GM10266 (cell line): ENCODE data around the gene SMIM29.
"Not testable (repeated sequence)": the region's sequence is repeated elsewhere in the genome, so short reads cannot be mapped to it uniquely, and the experiment has no call there.

Source experiments
- DNase-seq: peaks from one replicate; pipeline ENCODE4 v3.0.0; 2012; ENCODE audit errors: extremely low spot score
- CTCF ChIP-seq: IDR thresholded peaks from 2 replicates; pipeline ENCODE4 v1.5.1; 2012; ENCODE audit warnings: mild to moderate bottlenecking, low read depth; ENCODE audit not compliant: control insufficient read depth, insufficient read depth; ENCODE audit errors: missing control alignments

SMIM29 gene

GRCh38 chr6:34276191-34276590, 27.4 kb upstream of the SMIM29 start:
- no peak for DNase-seq
- no peak for TF ChIP-seq CTCF

- DNase-seq, result no peak
Observed at GRCh38 chr6:34275128-34275804, 26.5 kb upstream of the SMIM29 start.

GRCh38 chr6:34274129-34274528, 25.3 kb upstream of the SMIM29 start:
- TF ChIP-seq CTCF, result no peak
- no peak for DNase-seq

More at GRCh38 chr6:34275128-34275804, 26.5 kb upstream of the SMIM29 start:
- no peak for TF ChIP-seq CTCF

- DNase-seq, result peak; percentile 43
- TF ChIP-seq CTCF, result no peak
Observed at GRCh38 chr6:34273242-34273805, 24.5 kb upstream of the SMIM29 start.

GRCh38 chr6:34272013-34272926, 23.5 kb upstream of the SMIM29 start:
- no peak for DNase-seq
- no peak for TF ChIP-seq CTCF

- not testable (repeated sequence) for DNase-seq
Observed at GRCh38 chr6:34269658-34270341, 21.0 kb upstream of the SMIM29 start.

- not testable (repeated sequence) for DNase-seq
Observed at GRCh38 chr6:34269132-34269531, 20.3 kb upstream of the SMIM29 start.
